Measurements from ENCODE around the gene GPR22. TPM values are rescaled to one million over a fixed set of nuclear protein-coding genes. Genes with fewer than 3 reads are reported as not detected.

The GPR22 gene
- total RNA-seq, 1 experiment from 2014 or later: not detected

DNA sequence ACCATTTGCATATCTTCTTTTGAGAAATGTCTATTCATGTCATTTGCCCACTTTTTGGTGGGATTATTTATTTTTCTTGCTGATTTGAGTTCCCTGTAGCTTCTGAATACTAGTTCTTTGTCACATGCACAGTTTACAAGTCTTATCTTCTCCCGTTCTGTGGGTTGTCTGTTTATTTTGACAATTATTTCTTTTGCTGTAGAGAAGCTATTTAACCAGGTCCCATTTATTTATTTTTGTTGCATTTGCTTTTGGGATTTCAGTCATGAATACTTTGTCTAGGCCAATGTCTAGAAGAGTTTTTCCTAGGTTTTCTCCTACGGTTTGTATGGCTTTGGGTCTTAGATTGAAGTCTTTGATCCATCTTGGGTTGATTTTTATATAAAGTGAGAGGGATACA lies 32.9 kb downstream of the GPR22 start:
- Histone ChIP-seq H3K27me3 (ENCODE audit: insufficient read depth, low read length) (no peaks in the 10 kb centered on the region), H3K9ac (ENCODE audit: extremely low read depth, insufficient read length, low read length) (no peak overlapping the region), H3K9me3 (ENCODE audit: control insufficient read depth, low read depth, low read length) (peaks cover 3% of the 10 kb centered on the region), H2BK120ac (ENCODE audit: low read depth, low read length, poor library complexity, severe bottlenecking) (no peak overlapping the region), H2BK5ac (ENCODE audit: insufficient read length, low read length) (no peak overlapping the region), H4K5ac (ENCODE audit: insufficient read length, low read depth, low read length) (no peak overlapping the region), H2BK12ac (ENCODE audit: insufficient read length, low read depth, low read length) (no peak overlapping the region), H3K79me2 (ENCODE audit: insufficient read depth, low read length) (no peaks in the 10 kb centered on the region), H2AK5ac (ENCODE audit: insufficient read length, low read length) (no peak overlapping the region), H3K79me1 (ENCODE audit: insufficient read depth, low read depth, low read length, poor library complexity, severe bottlenecking) (no peaks in the 10 kb centered on the region), H3T11ph (ENCODE audit: low read length) (no peak overlapping the region), H4K91ac (ENCODE audit: insufficient read length, low read depth, low read length) (no peak overlapping the region), H4K8ac (replicated peaks; ENCODE audit: insufficient read length, low read depth, low read length) (no peak overlapping the region), H3K18ac (ENCODE audit: insufficient read length, low read depth, low read length) (no peak overlapping the region), H4K20me1 (ENCODE audit: control insufficient read depth, insufficient read depth, insufficient read length) (no peaks in the 10 kb centered on the region), H2BK15ac (ENCODE audit: low read depth, low read length) (no peak overlapping the region), H3K14ac (ENCODE audit: insufficient read depth, low read length) (no peak overlapping the region), H3K4me1 (ENCODE audit: insufficient read depth, low read length) (no peaks in the 10 kb centered on the region), H3K27ac (ENCODE audit: insufficient read length, low read depth, low read length) (no peak overlapping the region), H2AFZ (ENCODE audit: low read length) (no peak overlapping the region), H2BK20ac (ENCODE audit: low read depth, low read length, poor library complexity, severe bottlenecking) (no peak overlapping the region), H3K4ac (ENCODE audit: low read depth, low read length) (no peak overlapping the region), H3K23me2 (ENCODE audit: insufficient read length, low read depth, low read length, poor library complexity, severe bottlenecking) (no peaks in the 10 kb centered on the region), H3K4me2 (ENCODE audit: insufficient read depth, insufficient read length, low read length) (no peak overlapping the region), H3K23ac (ENCODE audit: insufficient read length, low read depth, low read length) (no peak overlapping the region), H3K56ac (ENCODE audit: insufficient read length, low read depth, low read length) (no peak overlapping the region)
- Mint-ChIP-seq H3K9me3 (peaks cover 5% of the 10 kb centered on the region in 2 experiments), H3K27ac (no peak overlapping the region), H3K36me3 (ENCODE audit: insufficient read depth in 1 of 3, low read depth in 3 of 3) (peaks cover 10 to 15% (median 12%) of the 10 kb centered on the region in 3 experiments), H3K4me3 (no peak overlapping the region), H3K4me1 (peaks cover 0 to 2% of the 10 kb centered on the region in 2 experiments; a peak in 1 of 4 replicates), H3K27me3 (ENCODE audit: low read depth) (no peaks in the 10 kb centered on the region)
- DNase-seq: no peak
- TF ChIP-seq, protein P1, sequence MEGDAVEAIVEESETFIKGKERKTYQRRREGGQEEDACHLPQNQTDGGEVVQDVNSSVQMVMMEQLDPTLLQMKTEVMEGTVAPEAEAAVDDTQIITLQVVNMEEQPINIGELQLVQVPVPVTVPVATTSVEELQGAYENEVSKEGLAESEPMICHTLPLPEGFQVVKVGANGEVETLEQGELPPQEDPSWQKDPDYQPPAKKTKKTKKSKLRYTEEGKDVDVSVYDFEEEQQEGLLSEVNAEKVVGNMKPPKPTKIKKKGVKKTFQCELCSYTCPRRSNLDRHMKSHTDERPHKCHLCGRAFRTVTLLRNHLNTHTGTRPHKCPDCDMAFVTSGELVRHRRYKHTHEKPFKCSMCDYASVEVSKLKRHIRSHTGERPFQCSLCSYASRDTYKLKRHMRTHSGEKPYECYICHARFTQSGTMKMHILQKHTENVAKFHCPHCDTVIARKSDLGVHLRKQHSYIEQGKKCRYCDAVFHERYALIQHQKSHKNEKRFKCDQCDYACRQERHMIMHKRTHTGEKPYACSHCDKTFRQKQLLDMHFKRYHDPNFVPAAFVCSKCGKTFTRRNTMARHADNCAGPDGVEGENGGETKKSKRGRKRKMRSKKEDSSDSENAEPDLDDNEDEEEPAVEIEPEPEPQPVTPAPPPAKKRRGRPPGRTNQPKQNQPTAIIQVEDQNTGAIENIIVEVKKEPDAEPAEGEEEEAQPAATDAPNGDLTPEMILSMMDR (conservative IDR thresholded peaks at IDR 0.05): no peak
- no CpG with 5 or more reads among the region's 2 CpGs for WGBS (ENCODE audit: extremely low coverage, insufficient read length, low lambda C conversion rate)

Measured in H9 (cell line).